HEK293 (cell line): ENCODE data around the gene RFX2.

Experiments
- BCL11A ChIP-seq: fragments of 450-650 bp; formaldehyde crosslinking; IDR thresholded peaks from 2 replicates; pipeline ENCODE4 v1.5.1; 2016; ENCODE audit warnings: low read depth, missing biosample characterization, missing genetic modification characterization
- ZBTB7A ChIP-seq: fragments of 450-650 bp; formaldehyde crosslinking; IDR thresholded peaks from 2 replicates; pipeline ENCODE4 v1.5.1; 2016; ENCODE audit warnings: low read depth, missing biosample characterization, missing genetic modification characterization
- ZFP41 ChIP-seq: fragments of 450-650 bp; formaldehyde crosslinking; IDR thresholded peaks from 2 replicates; pipeline ENCODE4 v1.5.1; 2016; ENCODE audit warnings: missing biosample characterization, missing genetic modification characterization, borderline replicate concordance
- ZNF571 ChIP-seq: fragments of 450-650 bp; formaldehyde crosslinking; IDR thresholded peaks from 2 replicates; pipeline ENCODE4 v1.5.0; 2017; ENCODE audit warnings: missing biosample characterization, missing genetic modification characterization
- ZNF707 ChIP-seq: fragments of 450-650 bp; formaldehyde crosslinking; IDR thresholded peaks from 2 replicates; pipeline ENCODE4 v1.5.1; 2016; ENCODE audit warnings: missing biosample characterization, missing genetic modification characterization
- TF ChIP-seq, protein P1 (sequence below): fragments of 450-650 bp; formaldehyde crosslinking; IDR thresholded peaks from 2 replicates; pipeline ENCODE4 v1.5.1; 2016; ENCODE audit warnings: missing biosample characterization, missing genetic modification characterization, low read depth
- TF ChIP-seq, protein P2 (sequence below): fragments of 450-650 bp; formaldehyde crosslinking; IDR thresholded peaks from 2 replicates; pipeline ENCODE4 v1.5.1; 2016; ENCODE audit warnings: missing biosample characterization, missing genetic modification characterization
- TF ChIP-seq, protein P3 (sequence below): fragments of 450-650 bp; formaldehyde crosslinking; IDR thresholded peaks from 2 replicates; pipeline ENCODE4 v1.5.1; 2016; ENCODE audit warnings: missing biosample characterization, missing genetic modification characterization, borderline replicate concordance
- TF ChIP-seq, protein P4 (sequence below): fragments of 450-650 bp; formaldehyde crosslinking; IDR thresholded peaks from 2 replicates; pipeline ENCODE4 v1.5.1; 2016; ENCODE audit warnings: missing biosample characterization, missing genetic modification characterization, borderline replicate concordance
- TF ChIP-seq, protein P5 (sequence below): fragments of 450-650 bp; formaldehyde crosslinking; IDR thresholded peaks from 2 replicates; pipeline ENCODE4 v1.5.1; 2016; ENCODE audit warnings: missing biosample characterization, missing genetic modification characterization
- TF ChIP-seq, protein P6 (sequence below): IDR thresholded peaks from 2 replicates; pipeline ENCODE4 v1.6.1; 2011; ENCODE audit warnings: mild to moderate bottlenecking, low read depth, low read length, borderline replicate concordance

DNA sequence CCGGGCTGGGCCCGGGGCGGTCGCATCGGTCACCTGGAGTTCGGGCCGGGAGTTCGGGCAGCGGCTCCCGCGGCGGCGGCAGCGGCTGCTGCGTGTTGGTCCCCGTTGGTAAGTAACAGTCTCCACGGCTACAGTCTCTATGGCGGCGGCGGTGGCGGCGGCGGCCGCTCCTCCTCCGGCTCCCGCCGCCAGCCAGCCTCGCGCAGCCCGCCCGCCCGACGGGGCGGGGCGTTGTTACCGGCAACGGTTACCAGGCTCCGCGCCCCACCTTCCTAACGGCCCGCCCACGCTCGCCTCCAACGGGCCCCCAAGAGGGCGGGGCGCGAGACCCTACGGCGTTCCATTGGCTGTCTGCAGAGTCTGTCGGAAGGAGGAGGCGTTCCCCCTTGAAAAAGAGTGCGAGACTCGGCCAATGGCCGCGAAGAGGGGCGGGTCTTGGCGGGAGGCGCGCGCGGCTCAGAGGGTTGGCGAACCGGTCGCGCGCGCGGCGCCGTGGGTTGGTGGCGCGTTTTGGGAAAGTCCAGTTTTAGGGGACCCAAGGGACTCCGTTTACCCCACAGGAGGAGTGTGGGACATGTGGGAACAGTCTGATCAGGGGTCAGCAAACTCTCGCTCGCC, at the start of gene RFX2:
- TF ChIP-seq, protein P1, sequence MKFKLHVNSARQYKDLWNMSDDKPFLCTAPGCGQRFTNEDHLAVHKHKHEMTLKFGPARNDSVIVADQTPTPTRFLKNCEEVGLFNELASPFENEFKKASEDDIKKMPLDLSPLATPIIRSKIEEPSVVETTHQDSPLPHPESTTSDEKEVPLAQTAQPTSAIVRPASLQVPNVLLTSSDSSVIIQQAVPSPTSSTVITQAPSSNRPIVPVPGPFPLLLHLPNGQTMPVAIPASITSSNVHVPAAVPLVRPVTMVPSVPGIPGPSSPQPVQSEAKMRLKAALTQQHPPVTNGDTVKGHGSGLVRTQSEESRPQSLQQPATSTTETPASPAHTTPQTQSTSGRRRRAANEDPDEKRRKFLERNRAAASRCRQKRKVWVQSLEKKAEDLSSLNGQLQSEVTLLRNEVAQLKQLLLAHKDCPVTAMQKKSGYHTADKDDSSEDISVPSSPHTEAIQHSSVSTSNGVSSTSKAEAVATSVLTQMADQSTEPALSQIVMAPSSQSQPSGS (tag by site-specific recombination): no peak
- TF ChIP-seq, protein P2, sequence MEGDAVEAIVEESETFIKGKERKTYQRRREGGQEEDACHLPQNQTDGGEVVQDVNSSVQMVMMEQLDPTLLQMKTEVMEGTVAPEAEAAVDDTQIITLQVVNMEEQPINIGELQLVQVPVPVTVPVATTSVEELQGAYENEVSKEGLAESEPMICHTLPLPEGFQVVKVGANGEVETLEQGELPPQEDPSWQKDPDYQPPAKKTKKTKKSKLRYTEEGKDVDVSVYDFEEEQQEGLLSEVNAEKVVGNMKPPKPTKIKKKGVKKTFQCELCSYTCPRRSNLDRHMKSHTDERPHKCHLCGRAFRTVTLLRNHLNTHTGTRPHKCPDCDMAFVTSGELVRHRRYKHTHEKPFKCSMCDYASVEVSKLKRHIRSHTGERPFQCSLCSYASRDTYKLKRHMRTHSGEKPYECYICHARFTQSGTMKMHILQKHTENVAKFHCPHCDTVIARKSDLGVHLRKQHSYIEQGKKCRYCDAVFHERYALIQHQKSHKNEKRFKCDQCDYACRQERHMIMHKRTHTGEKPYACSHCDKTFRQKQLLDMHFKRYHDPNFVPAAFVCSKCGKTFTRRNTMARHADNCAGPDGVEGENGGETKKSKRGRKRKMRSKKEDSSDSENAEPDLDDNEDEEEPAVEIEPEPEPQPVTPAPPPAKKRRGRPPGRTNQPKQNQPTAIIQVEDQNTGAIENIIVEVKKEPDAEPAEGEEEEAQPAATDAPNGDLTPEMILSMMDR: no peak
- TF ChIP-seq, protein P3, sequence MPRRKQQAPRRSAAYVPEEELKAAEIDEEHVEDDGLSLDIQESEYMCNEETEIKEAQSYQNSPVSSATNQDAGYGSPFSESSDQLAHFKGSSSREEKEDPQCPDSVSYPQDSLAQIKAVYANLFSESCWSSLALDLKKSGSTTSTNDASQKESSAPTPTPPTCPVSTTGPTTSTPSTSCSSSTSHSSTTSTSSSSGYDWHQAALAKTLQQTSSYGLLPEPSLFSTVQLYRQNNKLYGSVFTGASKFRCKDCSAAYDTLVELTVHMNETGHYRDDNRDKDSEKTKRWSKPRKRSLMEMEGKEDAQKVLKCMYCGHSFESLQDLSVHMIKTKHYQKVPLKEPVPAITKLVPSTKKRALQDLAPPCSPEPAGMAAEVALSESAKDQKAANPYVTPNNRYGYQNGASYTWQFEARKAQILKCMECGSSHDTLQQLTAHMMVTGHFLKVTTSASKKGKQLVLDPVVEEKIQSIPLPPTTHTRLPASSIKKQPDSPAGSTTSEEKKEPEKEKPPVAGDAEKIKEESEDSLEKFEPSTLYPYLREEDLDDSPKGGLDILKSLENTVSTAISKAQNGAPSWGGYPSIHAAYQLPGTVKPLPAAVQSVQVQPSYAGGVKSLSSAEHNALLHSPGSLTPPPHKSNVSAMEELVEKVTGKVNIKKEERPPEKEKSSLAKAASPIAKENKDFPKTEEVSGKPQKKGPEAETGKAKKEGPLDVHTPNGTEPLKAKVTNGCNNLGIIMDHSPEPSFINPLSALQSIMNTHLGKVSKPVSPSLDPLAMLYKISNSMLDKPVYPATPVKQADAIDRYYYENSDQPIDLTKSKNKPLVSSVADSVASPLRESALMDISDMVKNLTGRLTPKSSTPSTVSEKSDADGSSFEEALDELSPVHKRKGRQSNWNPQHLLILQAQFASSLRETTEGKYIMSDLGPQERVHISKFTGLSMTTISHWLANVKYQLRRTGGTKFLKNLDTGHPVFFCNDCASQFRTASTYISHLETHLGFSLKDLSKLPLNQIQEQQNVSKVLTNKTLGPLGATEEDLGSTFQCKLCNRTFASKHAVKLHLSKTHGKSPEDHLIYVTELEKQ (tag by site-specific recombination): no peak
- TF ChIP-seq, protein P4, sequence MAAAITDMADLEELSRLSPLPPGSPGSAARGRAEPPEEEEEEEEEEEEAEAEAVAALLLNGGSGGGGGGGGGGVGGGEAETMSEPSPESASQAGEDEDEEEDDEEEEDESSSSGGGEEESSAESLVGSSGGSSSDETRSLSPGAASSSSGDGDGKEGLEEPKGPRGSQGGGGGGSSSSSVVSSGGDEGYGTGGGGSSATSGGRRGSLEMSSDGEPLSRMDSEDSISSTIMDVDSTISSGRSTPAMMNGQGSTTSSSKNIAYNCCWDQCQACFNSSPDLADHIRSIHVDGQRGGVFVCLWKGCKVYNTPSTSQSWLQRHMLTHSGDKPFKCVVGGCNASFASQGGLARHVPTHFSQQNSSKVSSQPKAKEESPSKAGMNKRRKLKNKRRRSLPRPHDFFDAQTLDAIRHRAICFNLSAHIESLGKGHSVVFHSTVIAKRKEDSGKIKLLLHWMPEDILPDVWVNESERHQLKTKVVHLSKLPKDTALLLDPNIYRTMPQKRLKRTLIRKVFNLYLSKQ: no peak
- TF ChIP-seq, protein P5, sequence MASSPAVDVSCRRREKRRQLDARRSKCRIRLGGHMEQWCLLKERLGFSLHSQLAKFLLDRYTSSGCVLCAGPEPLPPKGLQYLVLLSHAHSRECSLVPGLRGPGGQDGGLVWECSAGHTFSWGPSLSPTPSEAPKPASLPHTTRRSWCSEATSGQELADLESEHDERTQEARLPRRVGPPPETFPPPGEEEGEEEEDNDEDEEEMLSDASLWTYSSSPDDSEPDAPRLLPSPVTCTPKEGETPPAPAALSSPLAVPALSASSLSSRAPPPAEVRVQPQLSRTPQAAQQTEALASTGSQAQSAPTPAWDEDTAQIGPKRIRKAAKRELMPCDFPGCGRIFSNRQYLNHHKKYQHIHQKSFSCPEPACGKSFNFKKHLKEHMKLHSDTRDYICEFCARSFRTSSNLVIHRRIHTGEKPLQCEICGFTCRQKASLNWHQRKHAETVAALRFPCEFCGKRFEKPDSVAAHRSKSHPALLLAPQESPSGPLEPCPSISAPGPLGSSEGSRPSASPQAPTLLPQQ (tag by site-specific recombination): no peak
- TF ChIP-seq ZNF571 (no peak), BCL11A (tag by site-specific recombination) (no peak), ZBTB7A (tag by site-specific recombination) (no peak), ZNF707 (tag by site-specific recombination) (no peak), ZFP41 (no peak)
- TF ChIP-seq, protein P6, sequence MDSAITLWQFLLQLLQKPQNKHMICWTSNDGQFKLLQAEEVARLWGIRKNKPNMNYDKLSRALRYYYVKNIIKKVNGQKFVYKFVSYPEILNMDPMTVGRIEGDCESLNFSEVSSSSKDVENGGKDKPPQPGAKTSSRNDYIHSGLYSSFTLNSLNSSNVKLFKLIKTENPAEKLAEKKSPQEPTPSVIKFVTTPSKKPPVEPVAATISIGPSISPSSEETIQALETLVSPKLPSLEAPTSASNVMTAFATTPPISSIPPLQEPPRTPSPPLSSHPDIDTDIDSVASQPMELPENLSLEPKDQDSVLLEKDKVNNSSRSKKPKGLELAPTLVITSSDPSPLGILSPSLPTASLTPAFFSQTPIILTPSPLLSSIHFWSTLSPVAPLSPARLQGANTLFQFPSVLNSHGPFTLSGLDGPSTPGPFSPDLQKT: no peak
